WTC11 (cell line): ENCODE data around the gene SLC9C1. TPM values are rescaled to one million over a fixed set of nuclear protein-coding genes. Genes with fewer than 3 reads are reported as not detected.

Experiments
- ATAC-seq: fragments of 200-7000 bp; cut with Tn5 transposase; 2 replicates; pipeline ENCODE4 v1.10.0; 2021; ENCODE audit warnings: mild to moderate bottlenecking, moderate library complexity
- CTCF ChIA-PET: fragments of 300-600 bp; sonication (Branson Sonifier 250); formaldehyde crosslinking; loops from one replicate; lab custom pipeline; 2021; ENCODE audit warnings: antibody characterized with exemption; lab: Charles Lee
- POLR2A ChIA-PET: fragments of 350-600 bp; sonication (Branson Sonifier 250); formaldehyde crosslinking; loops from one replicate; lab custom pipeline; 2021; ENCODE audit warnings: antibody characterized with exemption; lab: Charles Lee
- DNase-seq: peaks from one replicate; pipeline ENCODE4 v3.0.0; 2021; ENCODE audit warnings: low spot score
- H3K27ac Mint-ChIP-seq: 2 replicates; pipeline ENCODE4 v1.8.0; 2021; ENCODE audit warnings: mixed read lengths
- H3K27me3 Mint-ChIP-seq: 2 replicates; pipeline ENCODE4 v1.8.0; 2021; ENCODE audit warnings: low read depth, mild to moderate bottlenecking, moderate library complexity, mixed read lengths
- H3K36me3 Mint-ChIP-seq: 2 replicates; pipeline ENCODE4 v1.8.0; 2021; ENCODE audit warnings: mixed read lengths
- H3K4me1 Mint-ChIP-seq: 2 replicates; pipeline ENCODE4 v1.8.0; 2022; ENCODE audit warnings: mixed read lengths
- H3K4me3 Mint-ChIP-seq: 2 replicates; pipeline ENCODE4 v1.8.0; 2021; ENCODE audit warnings: mild to moderate bottlenecking, moderate library complexity, mixed read lengths
- H3K9me3 Mint-ChIP-seq: 2 replicates; pipeline ENCODE4 v1.8.0; 2021; ENCODE audit warnings: mixed read lengths
- ATF1 ChIP-seq: sonication (generic); formaldehyde crosslinking; IDR thresholded peaks from 2 replicates; pipeline ENCODE4 v1.8.1; 2023; ENCODE audit warnings: mild to moderate bottlenecking, moderate library complexity, missing genetic modification reagents
- GRHL2 ChIP-seq: fragments of 250-450 bp; sonication (Bioruptor Pico); IDR thresholded peaks from 2 replicates; pipeline ENCODE4 v1.8.0; 2022; ENCODE audit warnings: mild to moderate bottlenecking, moderate library complexity; ENCODE audit not compliant: insufficient replicate concordance, severe bottlenecking
- NFYB ChIP-seq: sonication (generic); formaldehyde crosslinking; conservative IDR thresholded peaks from 2 replicates; pipeline ENCODE4 v1.8.0; 2022; ENCODE audit warnings: low read depth, missing genetic modification reagents
- PRRX2 ChIP-seq: fragments of 250-450 bp; sonication (Bioruptor Pico); IDR thresholded peaks from 2 replicates; pipeline ENCODE4 v1.8.0; 2021; ENCODE audit warnings: mild to moderate bottlenecking
- SMAD3 ChIP-seq: sonication (generic); formaldehyde crosslinking; IDR thresholded peaks from 2 replicates; pipeline ENCODE4 v1.8.0; 2022; ENCODE audit warnings: missing genetic modification reagents, mild to moderate bottlenecking, borderline replicate concordance
- ZBTB21 ChIP-seq: sonication (generic); formaldehyde crosslinking; IDR thresholded peaks from 2 replicates; pipeline ENCODE4 v1.8.1; 2023; ENCODE audit warnings: mild to moderate bottlenecking, missing genetic modification reagents, borderline replicate concordance
- ZNF219 ChIP-seq: sonication (generic); formaldehyde crosslinking; IDR thresholded peaks from 2 replicates; pipeline ENCODE4 v1.8.0; 2023; ENCODE audit warnings: missing genetic modification reagents, mild to moderate bottlenecking, borderline replicate concordance
- ZNF396 ChIP-seq: fragments of 250-450 bp; sonication (Bioruptor Pico); IDR thresholded peaks from 2 replicates; pipeline ENCODE4 v1.8.0; 2021; ENCODE audit warnings: mild to moderate bottlenecking, moderate library complexity, borderline replicate concordance
- ZNF423 ChIP-seq: fragments of 250-450 bp; sonication (Bioruptor Pico); IDR thresholded peaks from 2 replicates; pipeline ENCODE4 v2.1.2; 2022; ENCODE audit warnings: mild to moderate bottlenecking, moderate library complexity
- total RNA-seq: library from RNA; stranded (reverse); gene quantifications from 3 replicates; pipeline ENCODE4 v1.2.3, GENCODE V29; 2021
- TF ChIP-seq, protein P1 (sequence below): sonication (generic); formaldehyde crosslinking; conservative IDR thresholded peaks from 2 replicates; pipeline ENCODE4 v1.8.1; 2023; ENCODE audit warnings: mild to moderate bottlenecking, low read depth, missing genetic modification reagents, moderate library complexity
- TF ChIP-seq, protein P2 (sequence below): sonication (generic); formaldehyde crosslinking; IDR thresholded peaks from 2 replicates; pipeline ENCODE4 v1.8.1; 2023; ENCODE audit warnings: mild to moderate bottlenecking, missing genetic modification reagents, moderate library complexity
- TF ChIP-seq, protein P3 (sequence below): sonication (generic); formaldehyde crosslinking; IDR thresholded peaks from 2 replicates; pipeline ENCODE4 v1.8.1; 2022; ENCODE audit warnings: missing genetic modification reagents, borderline replicate concordance
- TF ChIP-seq, protein P4 (sequence below): sonication (generic); formaldehyde crosslinking; IDR thresholded peaks from 2 replicates; pipeline ENCODE4 v1.8.0; 2022; ENCODE audit warnings: mild to moderate bottlenecking, missing genetic modification reagents
- TF ChIP-seq, protein P5 (sequence below): sonication (generic); formaldehyde crosslinking; IDR thresholded peaks from 2 replicates; pipeline ENCODE4 v1.8.0; 2022; ENCODE audit warnings: mild to moderate bottlenecking, missing genetic modification reagents
- TF ChIP-seq, protein P6 (sequence below): fragments of 250-450 bp; sonication (Bioruptor Pico); IDR thresholded peaks from 2 replicates; pipeline ENCODE4 v1.9.0; 2021; ENCODE audit warnings: moderate library complexity, mild to moderate bottlenecking, inconsistent platforms, borderline replicate concordance
- TF ChIP-seq, protein P7 (sequence below): sonication (generic); formaldehyde crosslinking; IDR thresholded peaks from 2 replicates; pipeline ENCODE4 v1.8.1; 2022; ENCODE audit warnings: low read depth, missing genetic modification reagents, borderline replicate concordance

Gene SLC9C1
- total RNA-seq, 1 experiment from 2014 or later, result 3.5 TPM

DNA sequence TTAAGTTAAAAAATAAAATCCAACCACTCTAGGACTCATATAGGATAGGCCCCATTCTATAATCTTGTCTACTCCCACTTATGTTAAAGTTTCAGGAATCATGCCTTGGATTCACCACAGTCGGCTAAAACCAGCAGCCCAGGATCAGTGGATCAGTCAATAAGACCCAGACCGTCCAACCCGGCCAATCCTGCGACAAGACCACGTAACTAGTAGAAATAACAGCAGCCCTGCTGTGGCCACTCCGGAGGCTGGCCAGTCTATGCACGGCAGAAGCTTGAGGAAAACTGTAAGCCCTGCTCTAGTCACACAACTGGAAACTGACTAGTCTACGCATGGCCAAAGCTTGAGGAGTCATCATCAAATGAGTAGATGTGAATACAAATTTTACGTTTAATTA, 12.8 kb upstream of the SLC9C1 start:
- CTCF ChIA-PET, result no interaction called here
- Mint-ChIP-seq H3K4me3 (no peak overlapping the region), H3K27me3 (no peaks in the 10 kb centered on the region), H3K36me3 (peaks cover 6% of the 10 kb centered on the region), H3K4me1 (peaks cover 15% of the 10 kb centered on the region), H3K9me3 (peaks cover 5% of the 10 kb centered on the region), H3K27ac (no peak overlapping the region)
- POLR2A ChIA-PET, result no interaction called here
- no peak for ATAC-seq
- no peak for DNase-seq
- no peak for TF ChIP-seq ZNF396
- TF ChIP-seq ZNF219, result no peak
- TF ChIP-seq, protein P1, sequence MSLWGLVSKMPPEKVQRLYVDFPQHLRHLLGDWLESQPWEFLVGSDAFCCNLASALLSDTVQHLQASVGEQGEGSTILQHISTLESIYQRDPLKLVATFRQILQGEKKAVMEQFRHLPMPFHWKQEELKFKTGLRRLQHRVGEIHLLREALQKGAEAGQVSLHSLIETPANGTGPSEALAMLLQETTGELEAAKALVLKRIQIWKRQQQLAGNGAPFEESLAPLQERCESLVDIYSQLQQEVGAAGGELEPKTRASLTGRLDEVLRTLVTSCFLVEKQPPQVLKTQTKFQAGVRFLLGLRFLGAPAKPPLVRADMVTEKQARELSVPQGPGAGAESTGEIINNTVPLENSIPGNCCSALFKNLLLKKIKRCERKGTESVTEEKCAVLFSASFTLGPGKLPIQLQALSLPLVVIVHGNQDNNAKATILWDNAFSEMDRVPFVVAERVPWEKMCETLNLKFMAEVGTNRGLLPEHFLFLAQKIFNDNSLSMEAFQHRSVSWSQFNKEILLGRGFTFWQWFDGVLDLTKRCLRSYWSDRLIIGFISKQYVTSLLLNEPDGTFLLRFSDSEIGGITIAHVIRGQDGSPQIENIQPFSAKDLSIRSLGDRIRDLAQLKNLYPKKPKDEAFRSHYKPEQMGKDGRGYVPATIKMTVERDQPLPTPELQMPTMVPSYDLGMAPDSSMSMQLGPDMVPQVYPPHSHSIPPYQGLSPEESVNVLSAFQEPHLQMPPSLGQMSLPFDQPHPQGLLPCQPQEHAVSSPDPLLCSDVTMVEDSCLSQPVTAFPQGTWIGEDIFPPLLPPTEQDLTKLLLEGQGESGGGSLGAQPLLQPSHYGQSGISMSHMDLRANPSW (CRISPR knock-in tag), result no peak
- TF ChIP-seq, protein P2, sequence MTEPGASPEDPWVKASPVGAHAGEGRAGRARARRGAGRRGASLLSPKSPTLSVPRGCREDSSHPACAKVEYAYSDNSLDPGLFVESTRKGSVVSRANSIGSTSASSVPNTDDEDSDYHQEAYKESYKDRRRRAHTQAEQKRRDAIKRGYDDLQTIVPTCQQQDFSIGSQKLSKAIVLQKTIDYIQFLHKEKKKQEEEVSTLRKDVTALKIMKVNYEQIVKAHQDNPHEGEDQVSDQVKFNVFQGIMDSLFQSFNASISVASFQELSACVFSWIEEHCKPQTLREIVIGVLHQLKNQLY (CRISPR knock-in tag), result no peak
- TF ChIP-seq, protein P3, sequence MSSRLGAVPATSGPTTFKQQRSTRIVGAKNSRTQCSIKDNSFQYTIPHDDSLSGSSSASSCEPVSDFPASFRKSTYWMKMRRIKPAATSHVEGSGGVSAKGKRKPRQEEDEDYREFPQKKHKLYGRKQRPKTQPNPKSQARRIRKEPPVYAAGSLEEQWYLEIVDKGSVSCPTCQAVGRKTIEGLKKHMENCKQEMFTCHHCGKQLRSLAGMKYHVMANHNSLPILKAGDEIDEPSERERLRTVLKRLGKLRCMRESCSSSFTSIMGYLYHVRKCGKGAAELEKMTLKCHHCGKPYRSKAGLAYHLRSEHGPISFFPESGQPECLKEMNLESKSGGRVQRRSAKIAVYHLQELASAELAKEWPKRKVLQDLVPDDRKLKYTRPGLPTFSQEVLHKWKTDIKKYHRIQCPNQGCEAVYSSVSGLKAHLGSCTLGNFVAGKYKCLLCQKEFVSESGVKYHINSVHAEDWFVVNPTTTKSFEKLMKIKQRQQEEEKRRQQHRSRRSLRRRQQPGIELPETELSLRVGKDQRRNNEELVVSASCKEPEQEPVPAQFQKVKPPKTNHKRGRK (CRISPR knock-in tag), result no peak
- no peak for TF ChIP-seq GRHL2 (CRISPR knock-in tag)
- no peak for TF ChIP-seq SMAD3 (CRISPR knock-in tag)
- TF ChIP-seq, protein P4, sequence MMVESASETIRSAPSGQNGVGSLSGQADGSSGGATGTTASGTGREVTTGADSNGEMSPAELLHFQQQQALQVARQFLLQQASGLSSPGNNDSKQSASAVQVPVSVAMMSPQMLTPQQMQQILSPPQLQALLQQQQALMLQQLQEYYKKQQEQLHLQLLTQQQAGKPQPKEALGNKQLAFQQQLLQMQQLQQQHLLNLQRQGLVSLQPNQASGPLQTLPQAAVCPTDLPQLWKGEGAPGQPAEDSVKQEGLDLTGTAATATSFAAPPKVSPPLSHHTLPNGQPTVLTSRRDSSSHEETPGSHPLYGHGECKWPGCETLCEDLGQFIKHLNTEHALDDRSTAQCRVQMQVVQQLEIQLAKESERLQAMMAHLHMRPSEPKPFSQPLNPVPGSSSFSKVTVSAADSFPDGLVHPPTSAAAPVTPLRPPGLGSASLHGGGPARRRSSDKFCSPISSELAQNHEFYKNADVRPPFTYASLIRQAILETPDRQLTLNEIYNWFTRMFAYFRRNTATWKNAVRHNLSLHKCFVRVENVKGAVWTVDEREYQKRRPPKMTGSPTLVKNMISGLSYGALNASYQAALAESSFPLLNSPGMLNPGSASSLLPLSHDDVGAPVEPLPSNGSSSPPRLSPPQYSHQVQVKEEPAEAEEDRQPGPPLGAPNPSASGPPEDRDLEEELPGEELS (CRISPR knock-in tag), result no peak
- TF ChIP-seq, protein P5, sequence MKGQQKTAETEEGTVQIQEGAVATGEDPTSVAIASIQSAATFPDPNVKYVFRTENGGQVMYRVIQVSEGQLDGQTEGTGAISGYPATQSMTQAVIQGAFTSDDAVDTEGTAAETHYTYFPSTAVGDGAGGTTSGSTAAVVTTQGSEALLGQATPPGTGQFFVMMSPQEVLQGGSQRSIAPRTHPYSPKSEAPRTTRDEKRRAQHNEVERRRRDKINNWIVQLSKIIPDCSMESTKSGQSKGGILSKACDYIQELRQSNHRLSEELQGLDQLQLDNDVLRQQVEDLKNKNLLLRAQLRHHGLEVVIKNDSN (CRISPR knock-in tag), result no peak
- TF ChIP-seq ZBTB21, result no peak
- TF ChIP-seq, protein P6, sequence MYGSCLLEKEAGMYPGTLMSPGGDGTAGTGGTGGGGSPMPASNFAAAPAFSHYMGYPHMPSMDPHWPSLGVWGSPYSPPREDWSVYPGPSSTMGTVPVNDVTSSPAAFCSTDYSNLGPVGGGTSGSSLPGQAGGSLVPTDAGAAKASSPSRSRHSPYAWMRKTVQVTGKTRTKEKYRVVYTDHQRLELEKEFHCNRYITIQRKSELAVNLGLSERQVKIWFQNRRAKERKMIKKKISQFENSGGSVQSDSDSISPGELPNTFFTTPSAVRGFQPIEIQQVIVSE (CRISPR knock-in tag), result no peak
- no peak for TF ChIP-seq PRRX2 (CRISPR knock-in tag)
- TF ChIP-seq, protein P7, sequence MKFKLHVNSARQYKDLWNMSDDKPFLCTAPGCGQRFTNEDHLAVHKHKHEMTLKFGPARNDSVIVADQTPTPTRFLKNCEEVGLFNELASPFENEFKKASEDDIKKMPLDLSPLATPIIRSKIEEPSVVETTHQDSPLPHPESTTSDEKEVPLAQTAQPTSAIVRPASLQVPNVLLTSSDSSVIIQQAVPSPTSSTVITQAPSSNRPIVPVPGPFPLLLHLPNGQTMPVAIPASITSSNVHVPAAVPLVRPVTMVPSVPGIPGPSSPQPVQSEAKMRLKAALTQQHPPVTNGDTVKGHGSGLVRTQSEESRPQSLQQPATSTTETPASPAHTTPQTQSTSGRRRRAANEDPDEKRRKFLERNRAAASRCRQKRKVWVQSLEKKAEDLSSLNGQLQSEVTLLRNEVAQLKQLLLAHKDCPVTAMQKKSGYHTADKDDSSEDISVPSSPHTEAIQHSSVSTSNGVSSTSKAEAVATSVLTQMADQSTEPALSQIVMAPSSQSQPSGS (CRISPR knock-in tag), result no peak
- no peak for TF ChIP-seq ATF1 (CRISPR knock-in tag)
- TF ChIP-seq NFYB (CRISPR knock-in tag), result no peak
- TF ChIP-seq ZNF423 (CRISPR knock-in tag), result no peak
